Heart left ventricle (tissue), 16 donors: ENCODE results near the gene BCAR3. TPM values are rescaled to one million over a fixed set of nuclear protein-coding genes. Genes with fewer than 3 reads are reported as not detected.

ENCODE experiments used
- ATAC-seq, 4 donors: fragments of 200-7000 bp; cut with Tn5 transposase; one replicate each; pipeline ENCODE4 v1.9.1; 2020 to 2022; ENCODE audit warnings: moderate library complexity in 4 of 4, mild to moderate bottlenecking in 3 of 4, moderate number of reproducible peaks in 1 of 4
- DNase-seq, 5 donors: peaks; one replicate each; pipeline ENCODE4 v3.0.0-alpha.2; 2020
- H3K27ac ChIP-seq, 12 donors: fragments of 200-600 bp; sonication (generic) in 4 of 12; one replicate each; pipeline versions ENCODE4 v1.5.0 to v1.8.0; 2016 to 2022; ENCODE audit warnings: mild to moderate bottlenecking in 2 of 12
- H3K27me3 ChIP-seq, 9 donors: fragments of 200-600 bp; sonication (generic) in 2 of 9; one replicate each; pipeline versions ENCODE4 v1.5.1 to v1.8.0; 2016 to 2022; ENCODE audit warnings: mild to moderate bottlenecking in 3 of 9
- H3K36me3 ChIP-seq, 9 donors: fragments of 200-600 bp; sonication (generic) in 2 of 9; one replicate each; pipeline versions ENCODE4 v1.5.0 to v1.8.0; 2018 to 2022; ENCODE audit warnings: mild to moderate bottlenecking in 2 of 9
- H3K4me1 ChIP-seq, 12 donors: fragments of 200-600 bp; sonication (generic) in 4 of 12; one replicate each; pipeline versions ENCODE4 v1.5.0 to v1.8.0; 2016 to 2022; ENCODE audit warnings: mild to moderate bottlenecking in 3 of 12
- H3K4me3 ChIP-seq, 12 donors: fragments of 200-600 bp; sonication (generic) in 4 of 12; one replicate each; pipeline versions ENCODE4 v1.5.0 to v1.8.0; 2017 to 2022; ENCODE audit warnings: mild to moderate bottlenecking in 9 of 12, moderate library complexity in 4 of 12
- H3K9me3 ChIP-seq, 12 donors: fragments of 200-600 bp; sonication (generic) in 4 of 12; one replicate each; pipeline versions ENCODE4 v1.5.0 to v1.8.0; 2016 to 2022; ENCODE audit warnings: mild to moderate bottlenecking in 1 of 12
- POLR2A ChIP-seq, 2 donors: fragments of 450-650 bp; IDR thresholded peaks; one replicate each; pipeline ENCODE4 v1.6.1; 2017; ENCODE audit warnings: antibody characterized with exemption in 2 of 2, mild to moderate bottlenecking in 2 of 2, moderate library complexity in 2 of 2
- WGBS, 4 donors: extraction: QIAGEN DNeasy Blood & Tissue Kit in 2 of 4; methylation state at CpG; one replicate each; pipeline versions ENCODE4 v1.1.5 to v1.1.7; 2013 to 2018; 5-methylcytosine and 5-hydroxymethylcytosine counted together
- intact Hi-C, 10 donors: fragments of 100-400 bp; cut with DNase I; formaldehyde crosslinking; loops; one replicate each; pipeline versions ENCODE4 v1.11.1 to v1.14.2; 2022
- polyA plus RNA-seq, 2 donors: library from polyadenylated mRNA; stranded (reverse); fragments of 200-250 nt; gene quantifications; one replicate each; pipeline ENCODE4 v1.2.3, GENCODE V29; 2013
- total RNA-seq, 9 donors: library from RNA; depleted of rRNA in 2 of 9; stranded (reverse); fragments of >200 nt in 2 of 9; fragmentation: NEBNext Ultra II Directional in 3 of 9; extraction: Animal tissue kit (Norgen Biotek cat#: 25700) in 3 of 9; gene quantifications; one replicate each; pipeline versions ENCODE4 v1.1.0 to v1.2.4, GENCODE V29; 2016 to 2023
- TF ChIP-seq, protein P1 (sequence below), 12 donors: fragments of 200-600 bp; sonication (generic) in 4 of 12; IDR thresholded peaks; one replicate each; pipeline versions ENCODE4 v1.5.0 to v1.8.0; 2018 to 2022; ENCODE audit warnings: antibody characterized with exemption in 12 of 12, mild to moderate bottlenecking in 5 of 12
- donor health status: ischemic (EF 13 %, LVEDD 7.1; RV severe dilation, severe dysfunction).
- donor health status: healthy with polysubstance abuse.
- donor health status: DM: no; HTN: yes; CAD: no.
- donor health status: DM: no; HTN: no; CAD: no.
- donor health status: ischemic (EF 25% LVEDD 6.9; RV normal size, moderate dysfunction).
- donor health status: ischemic (EF 25% LVEDD 5.7; RV mildly dilated, moderate dysfunction).
- donor health status: healthy.
- donor health status: DM: yes; HTN: yes; CAD: no.
- donor health status: ischemic (EF 35%, LVEDD 5.7; RV mildly dilated, moderate dysfunction).
- donor health status: nonischemic (EF 11% LVEDD 7.7; RV severe dilation, severe dysfunction).
- donor health status: DM: yes; HTN: yes; CAD: no.
- donor health status: PGD.
- donor health status: ischemic (EF 29% LVEDD 5.4; RV normal size, mild dysfunction).
- donor health status: nonischemic (EF 23%, LVEDD 6.1; RV moderate dilation, normal function).

The BCAR3 gene
- total and polyA plus RNA-seq, 11 donors: 6.4 to 25.0 (median 12.9) TPM

DNA sequence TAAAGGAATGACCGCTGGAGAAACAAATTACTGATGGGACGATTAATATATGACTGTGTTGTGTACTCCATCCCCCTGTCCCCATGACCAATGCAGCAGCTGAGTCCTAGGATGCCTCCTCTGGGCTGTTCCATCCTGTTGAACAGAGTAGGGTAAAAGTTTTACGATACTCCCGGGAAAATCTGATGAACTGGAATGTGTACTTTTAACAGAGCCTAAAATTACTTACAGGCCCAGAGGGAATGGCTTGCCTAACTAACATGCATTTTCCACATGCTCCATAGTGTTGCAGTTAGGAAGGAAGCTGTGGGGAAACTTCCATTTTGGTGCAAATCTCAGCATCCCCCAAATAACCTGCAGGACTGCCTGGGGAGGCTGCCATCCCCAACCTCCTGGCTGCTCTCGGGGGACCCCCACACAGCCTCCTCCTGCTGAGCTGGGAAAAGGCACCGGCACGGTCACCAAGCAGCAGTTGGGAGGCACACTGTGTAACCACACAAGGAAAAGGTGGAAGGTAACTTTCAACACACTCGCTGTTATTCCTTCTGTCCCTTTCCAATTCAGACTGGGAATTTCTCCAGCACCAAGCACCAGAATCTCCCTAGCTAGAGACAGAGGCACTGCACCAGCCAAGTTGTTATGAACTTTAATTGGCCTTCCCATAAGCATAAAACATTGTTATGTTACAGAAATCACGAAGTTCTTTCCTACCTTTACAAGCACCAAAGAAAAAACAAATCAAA is 97.2 kb downstream of the BCAR3 start:
- H3K27ac ChIP-seq: peak overlapping the region; percentile 64 to 92 (median 82)
- peak overlapping the region in 5 of 12 donors; percentile 1 to 35 (median 20) for H3K4me3 ChIP-seq
- no peaks in the 10 kb centered on the region for H3K27me3 ChIP-seq
- WGBS, 4 donors: 45 to 50% (median 45%) methylated on average over 9 of the region's 9 CpGs
- peaks cover 0 to 83% (median 53%) of the 10 kb centered on the region in 9 donors for H3K36me3 ChIP-seq
- intact Hi-C loops: loop anchor here in 2 of 10 donors (1.0 to 5.0 kb wide), 2 partner anchors 18 to 38 kb away; no protein-coding TSS in a partner anchor
- DNase-seq (peak in 1 of 5 donors; percentile 39), ATAC-seq (peak; percentile 43 to 74 (median 68))
- peaks cover 0 to 60% (median 28%) of the 10 kb centered on the region in 12 donors for H3K4me1 ChIP-seq
- no peaks in the 10 kb centered on the region for H3K9me3 ChIP-seq
- TF ChIP-seq, protein P1, sequence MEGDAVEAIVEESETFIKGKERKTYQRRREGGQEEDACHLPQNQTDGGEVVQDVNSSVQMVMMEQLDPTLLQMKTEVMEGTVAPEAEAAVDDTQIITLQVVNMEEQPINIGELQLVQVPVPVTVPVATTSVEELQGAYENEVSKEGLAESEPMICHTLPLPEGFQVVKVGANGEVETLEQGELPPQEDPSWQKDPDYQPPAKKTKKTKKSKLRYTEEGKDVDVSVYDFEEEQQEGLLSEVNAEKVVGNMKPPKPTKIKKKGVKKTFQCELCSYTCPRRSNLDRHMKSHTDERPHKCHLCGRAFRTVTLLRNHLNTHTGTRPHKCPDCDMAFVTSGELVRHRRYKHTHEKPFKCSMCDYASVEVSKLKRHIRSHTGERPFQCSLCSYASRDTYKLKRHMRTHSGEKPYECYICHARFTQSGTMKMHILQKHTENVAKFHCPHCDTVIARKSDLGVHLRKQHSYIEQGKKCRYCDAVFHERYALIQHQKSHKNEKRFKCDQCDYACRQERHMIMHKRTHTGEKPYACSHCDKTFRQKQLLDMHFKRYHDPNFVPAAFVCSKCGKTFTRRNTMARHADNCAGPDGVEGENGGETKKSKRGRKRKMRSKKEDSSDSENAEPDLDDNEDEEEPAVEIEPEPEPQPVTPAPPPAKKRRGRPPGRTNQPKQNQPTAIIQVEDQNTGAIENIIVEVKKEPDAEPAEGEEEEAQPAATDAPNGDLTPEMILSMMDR (IDR thresholded peaks at IDR 0.05): peak in 7 of 12 donors; percentile 12 to 32 (median 24)
- TF ChIP-seq POLR2A (IDR thresholded peaks at IDR 0.05): no peak

DNA sequence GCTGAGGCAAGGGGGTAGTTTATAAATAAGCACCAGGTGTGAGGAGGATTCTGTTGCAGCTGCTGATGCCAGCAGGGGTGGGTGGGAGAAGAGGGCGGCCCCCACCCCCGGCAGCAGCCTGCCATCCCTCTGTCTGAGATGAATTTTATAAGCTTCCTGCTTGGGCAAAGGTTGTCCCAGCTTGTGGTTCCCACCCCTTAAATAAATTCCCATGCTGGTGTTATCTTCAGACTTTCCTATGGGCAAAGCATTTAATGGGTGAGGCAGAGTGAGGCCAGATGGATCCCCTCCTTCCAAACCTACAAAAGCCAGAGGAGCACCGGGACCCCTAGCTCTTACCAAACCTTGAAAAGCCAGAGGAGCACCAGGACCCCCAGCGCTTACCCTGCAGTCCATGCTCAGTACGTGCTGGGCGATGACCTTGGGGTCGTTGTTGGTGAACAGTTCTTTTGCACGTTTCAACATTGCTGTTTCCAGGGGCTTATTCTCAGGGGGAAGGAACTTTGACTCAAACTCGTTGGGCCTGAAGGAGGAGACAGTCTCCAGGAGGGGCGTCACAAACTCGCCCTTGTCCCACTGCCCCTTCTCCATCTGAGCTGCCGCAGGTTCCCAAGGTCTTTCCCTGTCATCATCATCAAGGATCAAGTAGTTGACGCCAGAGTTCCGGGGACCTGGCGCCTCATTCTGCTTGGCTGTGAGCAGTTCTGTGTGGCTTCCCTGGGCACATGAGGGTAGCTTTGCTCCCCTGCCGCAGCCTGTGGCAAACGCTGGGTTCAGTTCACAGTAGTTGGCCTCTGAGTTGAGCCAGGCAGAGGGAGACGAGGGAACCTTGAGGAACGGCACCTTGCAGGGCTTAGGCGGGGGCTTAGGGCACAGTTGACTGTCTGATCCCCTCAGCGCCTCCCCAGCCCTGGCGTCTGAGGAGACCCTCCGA is 99.5 kb downstream of the BCAR3 start:
- Histone ChIP-seq H3K4me1 (peaks cover 0 to 57% (median 33%) of the 10 kb centered on the region in 12 donors), H3K36me3 (peaks cover 0 to 73% (median 43%) of the 10 kb centered on the region in 9 donors), H3K4me3 (no peak overlapping the region), H3K27ac (no peak overlapping the region), H3K9me3 (no peaks in the 10 kb centered on the region), H3K27me3 (no peaks in the 10 kb centered on the region)
- ATAC-seq (no peak), DNase-seq (no peak)
- 87 to 95% (median 94%) methylated on average over 22 to 23 of the region's 23 CpGs for WGBS, 4 donors
- TF ChIP-seq POLR2A (IDR thresholded peaks at IDR 0.05): no peak
- TF ChIP-seq, protein P1 (IDR thresholded peaks at IDR 0.05): no peak
- intact Hi-C loops: no loop called here

DNA sequence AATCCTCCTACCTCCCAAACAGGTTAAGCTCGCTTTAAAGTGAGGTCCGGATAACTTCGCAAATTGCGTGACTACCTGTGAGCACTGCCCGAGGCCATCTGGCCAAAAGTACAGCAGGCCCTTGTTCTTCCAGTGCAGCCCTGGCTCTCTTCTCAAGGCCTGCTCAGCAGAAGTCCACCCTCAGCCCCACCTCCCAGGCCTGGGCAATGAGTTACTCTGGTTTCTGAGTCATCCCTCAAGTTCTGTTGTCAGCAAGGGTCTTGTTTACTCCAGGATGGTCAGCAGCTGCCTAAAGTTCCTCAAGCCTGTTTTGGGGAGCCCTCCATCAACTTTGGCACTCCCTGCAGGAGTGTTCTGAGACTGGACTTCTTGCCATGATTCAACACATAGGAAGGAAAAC is 101.7 kb downstream of the BCAR3 start:
- peak in 2 of 5 donors; percentile 60 to 64 for DNase-seq
- intact Hi-C loops: no loop called here
- peak overlapping the region in 8 of 12 donors; percentile 18 to 62 (median 28) for H3K27ac ChIP-seq
- TF ChIP-seq, protein P1 (IDR thresholded peaks at IDR 0.05): no peak
- no peak for TF ChIP-seq POLR2A (IDR thresholded peaks at IDR 0.05)
- peaks cover 3 to 54% (median 27%) of the 10 kb centered on the region in 12 donors for H3K4me1 ChIP-seq
- ATAC-seq: peak; percentile 16 to 62 (median 36)
- peaks cover 0 to 68% (median 49%) of the 10 kb centered on the region in 9 donors for H3K36me3 ChIP-seq
- H3K27me3 ChIP-seq: no peaks in the 10 kb centered on the region
- H3K4me3 ChIP-seq: no peak overlapping the region
- WGBS, 4 donors: 63 to 93% (median 78%) methylated on average over 4 to 5 of the region's 5 CpGs
- no peaks in the 10 kb centered on the region for H3K9me3 ChIP-seq
